Spleen (tissue), 7 donors: ENCODE measurements around the gene NFASC.

Source experiments
- POLR2AphosphoS5 ChIP-seq, 3 donors: sonication (generic); formaldehyde crosslinking; IDR thresholded peaks; one replicate each; pipeline ENCODE4 v1.5.1; 2017; ENCODE audit warnings: antibody characterized with exemption in 3 of 3
- TF ChIP-seq, protein P1 (sequence below), 11 experiments: fragments of 200-600 bp in 7 of 11; fragments of 450-650 bp in 4 of 11; sonication (generic) in 4 of 11; IDR thresholded peaks in 8 of 11; conservative IDR thresholded peaks in 3 of 11; 1 replicate in 7 of 11; 2 replicates in 4 of 11; pipeline versions ENCODE4 v1.4.0 to v1.8.0; 2016 to 2021; ENCODE audit warnings: antibody characterized with exemption in 11 of 11, inconsistent platforms in 4 of 11, mild to moderate bottlenecking in 1 of 11
- donor health status: DM: no; HTN: no; CAD: no; lungs with moderate emphysema.
- donor health status: DM: no; HTN: no; CAD: no.
- donor health status: DM: no; HTN: no; CAD: no.

DNA sequence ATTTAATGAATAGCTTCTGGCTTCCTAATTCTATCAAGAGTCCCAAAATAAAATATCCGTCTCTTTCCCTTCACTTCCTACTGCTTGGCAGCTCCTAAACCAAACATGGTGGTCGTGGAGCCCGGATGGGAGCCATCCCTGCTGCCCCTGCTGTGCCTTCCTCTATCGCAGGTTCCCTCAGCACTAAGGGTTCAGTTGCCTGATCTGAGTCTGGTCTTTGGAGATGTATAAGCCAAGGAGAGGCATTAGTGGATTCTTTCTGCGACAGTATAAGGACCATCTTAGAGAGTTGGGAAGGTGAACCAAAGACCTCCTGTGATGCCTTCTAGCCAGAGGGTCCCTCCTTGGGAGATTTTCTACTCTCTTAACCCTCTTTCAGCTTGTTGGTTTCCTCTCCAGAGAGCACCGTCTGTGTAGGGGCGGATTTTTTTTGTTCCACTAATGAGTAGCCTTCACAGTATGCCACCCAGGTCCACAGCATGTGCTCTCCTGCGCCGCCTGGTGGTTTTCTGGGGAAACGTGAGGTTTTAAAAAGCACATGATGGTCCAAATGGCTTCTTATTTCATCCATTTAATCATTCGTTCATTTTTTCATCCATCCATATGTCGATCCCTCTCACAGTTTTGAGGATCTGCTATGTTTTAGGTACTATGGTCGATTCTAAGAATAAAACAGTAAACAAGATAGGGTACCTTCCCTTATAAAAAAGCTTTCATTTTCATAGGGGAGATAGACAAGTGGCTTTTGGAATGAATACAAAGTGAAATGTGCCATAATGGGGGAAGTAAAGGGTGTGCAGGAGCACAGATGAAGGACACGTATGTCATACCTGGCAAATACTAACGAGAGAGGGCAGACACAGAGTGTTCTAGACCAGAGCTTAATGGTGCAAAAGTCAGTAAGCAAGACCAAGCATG is 71.0 kb downstream of the NFASC start:
- no peak for TF ChIP-seq POLR2AphosphoS5 (IDR thresholded peaks at IDR 0.05)
- TF ChIP-seq, protein P1, sequence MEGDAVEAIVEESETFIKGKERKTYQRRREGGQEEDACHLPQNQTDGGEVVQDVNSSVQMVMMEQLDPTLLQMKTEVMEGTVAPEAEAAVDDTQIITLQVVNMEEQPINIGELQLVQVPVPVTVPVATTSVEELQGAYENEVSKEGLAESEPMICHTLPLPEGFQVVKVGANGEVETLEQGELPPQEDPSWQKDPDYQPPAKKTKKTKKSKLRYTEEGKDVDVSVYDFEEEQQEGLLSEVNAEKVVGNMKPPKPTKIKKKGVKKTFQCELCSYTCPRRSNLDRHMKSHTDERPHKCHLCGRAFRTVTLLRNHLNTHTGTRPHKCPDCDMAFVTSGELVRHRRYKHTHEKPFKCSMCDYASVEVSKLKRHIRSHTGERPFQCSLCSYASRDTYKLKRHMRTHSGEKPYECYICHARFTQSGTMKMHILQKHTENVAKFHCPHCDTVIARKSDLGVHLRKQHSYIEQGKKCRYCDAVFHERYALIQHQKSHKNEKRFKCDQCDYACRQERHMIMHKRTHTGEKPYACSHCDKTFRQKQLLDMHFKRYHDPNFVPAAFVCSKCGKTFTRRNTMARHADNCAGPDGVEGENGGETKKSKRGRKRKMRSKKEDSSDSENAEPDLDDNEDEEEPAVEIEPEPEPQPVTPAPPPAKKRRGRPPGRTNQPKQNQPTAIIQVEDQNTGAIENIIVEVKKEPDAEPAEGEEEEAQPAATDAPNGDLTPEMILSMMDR (IDR thresholded peaks at IDR 0.05 in 8 of 11, conservative IDR thresholded peaks at IDR 0.05 in 3 of 11) = peak; percentile 16 to 73 (median 62)
